ENCODE results near the gene GRM7.

GRM7 gene

GRCh38 chr3:7581831-7582230, 720.9 kb downstream of the GRM7 start:
- no peak for DNase-seq (ENCODE audit: low read depth)

- no peak for DNase-seq (ENCODE audit: low read depth)
These were observed 724.1 kb downstream of the GRM7 start for GRCh38 chr3:7585052-7585451.

GRCh38 chr3:7588236-7588635, 727.3 kb downstream of the GRM7 start:
- DNase-seq (ENCODE audit: low read depth), result no peak

GRCh38 chr3:7589526-7589925, 728.6 kb downstream of the GRM7 start:
- no peak for DNase-seq (ENCODE audit: low read depth)

- no peak for DNase-seq (ENCODE audit: low read depth)
These were observed 741.4 kb downstream of the GRM7 start for GRCh38 chr3:7602297-7602696.

- DNase-seq (ENCODE audit: low read depth), result no peak
These were observed 746.2 kb downstream of the GRM7 start for GRCh38 chr3:7607083-7607482.

DNA sequence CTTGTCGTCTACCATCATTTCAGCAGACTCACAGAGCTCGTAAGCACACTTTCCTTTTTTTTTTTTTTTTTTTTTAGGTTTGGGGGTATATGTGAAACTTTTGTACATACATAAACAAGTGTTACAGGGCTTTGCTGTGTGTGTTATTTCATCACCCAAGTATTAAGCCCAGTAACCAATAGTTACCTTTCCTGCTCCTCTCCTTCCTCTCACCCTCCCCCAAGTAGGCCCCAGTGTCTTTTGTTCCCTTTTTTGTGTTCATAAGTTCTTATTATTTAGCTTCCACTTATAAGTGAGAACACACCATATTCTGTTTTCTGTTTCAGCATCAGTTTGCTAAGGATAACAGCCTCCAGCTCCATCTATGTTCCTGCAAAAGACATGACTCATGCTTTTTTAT, 746.8 kb downstream of the GRM7 start:
- DNase-seq (ENCODE audit: low read depth), result no peak

DNA sequence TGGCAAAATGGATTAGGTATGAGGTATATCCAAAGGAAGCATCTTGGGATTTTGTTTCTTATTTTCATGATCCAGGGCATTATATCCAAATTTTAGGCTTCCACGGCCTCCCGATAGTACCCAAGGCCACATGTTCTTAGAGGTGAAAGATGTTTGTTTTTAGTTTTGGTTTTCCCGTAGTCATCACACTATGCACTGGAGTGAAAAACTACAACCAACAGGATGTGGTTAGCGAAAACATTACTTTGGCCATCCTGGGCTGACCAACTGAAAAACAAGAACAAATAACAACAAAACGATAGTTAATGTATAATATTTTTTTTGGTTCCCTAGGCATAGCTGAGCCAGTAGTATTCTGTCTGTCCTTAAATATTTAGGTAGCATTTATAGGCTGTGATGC, 749.7 kb downstream of the GRM7 start:
- no peak for DNase-seq (ENCODE audit: low read depth)

GRCh38 chr3:7615043-7615442, 754.1 kb downstream of the GRM7 start:
- no peak for DNase-seq (ENCODE audit: low read depth)

- DNase-seq (ENCODE audit: low read depth), result no peak
These were observed 757.7 kb downstream of the GRM7 start for GRCh38 chr3:7618606-7619005.

DNA sequence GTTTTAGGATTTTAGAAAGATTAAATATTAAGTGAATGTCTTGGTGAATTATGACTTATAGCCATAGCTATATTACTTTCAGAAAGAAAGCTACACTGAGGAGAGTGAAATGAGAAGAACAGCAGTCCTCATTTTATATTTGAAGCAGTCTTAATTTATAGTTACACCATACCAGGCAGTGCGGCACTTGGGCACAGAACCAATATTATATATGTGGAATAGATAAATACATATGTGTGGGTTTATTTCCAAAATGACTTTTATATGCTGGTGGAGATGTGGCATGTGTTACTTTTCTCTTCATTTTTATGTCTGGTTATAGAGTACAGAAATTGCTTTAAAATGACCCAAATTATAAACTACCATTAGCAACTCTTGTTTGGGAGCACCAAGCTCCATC, 759.5 kb downstream of the GRM7 start:
- no peak for DNase-seq (ENCODE audit: low read depth)

GRCh38 chr3:7621046-7621630, 760.2 kb downstream of the GRM7 start:
- no peak for DNase-seq (ENCODE audit: low read depth)

GRCh38 chr3:7621651-7622050, 760.7 kb downstream of the GRM7 start:
- DNase-seq (ENCODE audit: low read depth), result no peak

DNA sequence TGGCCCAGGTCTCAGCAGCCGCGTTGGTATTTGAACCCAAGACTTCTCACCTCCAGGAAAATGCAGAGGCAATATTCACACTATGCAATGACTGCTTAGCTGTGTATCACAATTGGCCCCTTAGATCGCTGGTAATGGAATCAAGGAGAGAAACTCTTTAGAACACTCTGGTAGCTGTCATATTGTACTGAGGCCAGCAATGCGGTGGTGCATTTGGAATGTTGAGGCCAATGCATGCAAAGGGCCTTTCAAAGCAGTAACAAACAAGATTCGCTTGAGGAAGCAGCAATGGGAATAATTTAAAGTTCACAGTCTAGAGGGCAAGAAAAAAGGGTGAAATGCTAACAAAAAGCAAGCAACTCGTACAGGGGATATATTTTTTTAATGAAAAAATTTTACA, 764.1 kb downstream of the GRM7 start:
- no peak for DNase-seq (ENCODE audit: low read depth)

- DNase-seq (ENCODE audit: low read depth), result no peak
These were observed 769.5 kb downstream of the GRM7 start for GRCh38 chr3:7630351-7630911.

- no peak for DNase-seq (ENCODE audit: low read depth)
These were observed 770.0 kb downstream of the GRM7 start for GRCh38 chr3:7630925-7631324.

GRCh38 chr3:7632305-7632704, 771.4 kb downstream of the GRM7 start:
- no peak for DNase-seq (ENCODE audit: low read depth)

GRCh38 chr3:7637694-7638093, 776.8 kb downstream of the GRM7 start:
- DNase-seq (ENCODE audit: low read depth), result no peak

- DNase-seq (ENCODE audit: low read depth), result no peak
These were observed 777.2 kb downstream of the GRM7 start for GRCh38 chr3:7638103-7638502.

- no peak for DNase-seq (ENCODE audit: low read depth)
These were observed 779.9 kb downstream of the GRM7 start for GRCh38 chr3:7640787-7641186.

DNA sequence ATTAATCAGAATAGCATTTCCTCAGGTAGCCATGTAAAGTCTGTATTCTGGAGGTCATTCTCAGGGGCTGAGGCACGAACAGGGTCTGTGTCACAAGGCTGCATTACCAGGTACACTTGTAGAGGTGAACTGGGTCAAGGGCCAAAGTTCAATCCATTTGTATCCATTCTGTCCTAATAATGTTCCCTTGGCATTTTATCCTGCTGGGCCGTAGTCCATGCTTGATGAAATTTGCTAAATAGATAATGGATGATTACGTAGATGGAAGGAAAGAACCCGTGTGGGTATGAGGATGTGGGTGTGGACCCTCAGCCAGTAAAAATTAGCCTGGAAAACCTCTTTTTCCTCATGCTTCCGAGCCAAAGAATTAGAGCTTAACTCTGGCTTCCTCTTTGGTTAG, 785.9 kb downstream of the GRM7 start:
- no peak for DNase-seq (ENCODE audit: low read depth)

DNA sequence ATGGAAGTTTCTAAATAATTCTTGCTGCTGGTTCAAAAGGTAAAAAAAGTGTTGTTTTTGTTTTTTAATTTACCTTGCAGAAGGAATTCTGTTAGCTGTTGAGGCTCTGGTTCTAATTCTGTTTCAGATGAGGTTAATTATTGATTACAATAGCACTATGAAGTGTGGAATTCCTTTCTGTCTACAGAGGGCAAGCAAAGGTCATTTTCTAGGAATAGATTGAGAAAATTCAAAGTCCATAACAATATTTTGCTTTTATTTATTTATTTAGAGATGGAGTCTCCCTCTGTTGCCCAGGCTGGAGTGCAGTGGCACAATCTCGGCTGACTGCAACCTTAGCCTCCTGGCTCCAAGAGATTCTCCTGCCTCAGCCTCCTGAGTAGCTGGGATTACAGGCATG, 789.6 kb downstream of the GRM7 start:
- DNase-seq (ENCODE audit: low read depth), result no peak

DNA sequence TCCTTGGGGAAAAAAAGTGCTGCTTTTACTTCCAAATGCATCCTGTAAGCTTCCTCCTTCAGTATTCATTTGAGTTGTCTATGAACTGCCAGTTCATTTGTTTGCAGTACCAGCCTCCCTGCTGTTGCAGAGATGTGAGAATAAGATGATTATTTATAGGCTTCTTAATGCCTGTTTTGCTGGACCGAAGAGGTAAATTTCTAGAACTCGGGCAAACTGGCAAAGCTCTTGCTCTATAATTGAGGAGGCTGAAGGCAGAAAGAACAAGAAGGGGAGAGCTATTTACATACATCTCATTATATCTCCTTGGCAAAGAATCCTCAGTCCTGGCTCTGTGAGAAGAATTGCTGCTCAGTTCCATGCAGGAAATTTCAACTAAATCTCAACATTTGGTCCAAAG, 790.4 kb downstream of the GRM7 start:
- DNase-seq (ENCODE audit: low read depth), result no peak
